NOMO-1 (cell line): Measurements from ENCODE around the gene ANKH.

Experiments used
- DNase-seq, 2 experiments: peaks; one replicate each; lab custom pipeline; 2025; ENCODE audit not compliant: unreplicated experiment in 2 of 2; lab: John Stamatoyannopoulos, UW

Gene ANKH

DNA sequence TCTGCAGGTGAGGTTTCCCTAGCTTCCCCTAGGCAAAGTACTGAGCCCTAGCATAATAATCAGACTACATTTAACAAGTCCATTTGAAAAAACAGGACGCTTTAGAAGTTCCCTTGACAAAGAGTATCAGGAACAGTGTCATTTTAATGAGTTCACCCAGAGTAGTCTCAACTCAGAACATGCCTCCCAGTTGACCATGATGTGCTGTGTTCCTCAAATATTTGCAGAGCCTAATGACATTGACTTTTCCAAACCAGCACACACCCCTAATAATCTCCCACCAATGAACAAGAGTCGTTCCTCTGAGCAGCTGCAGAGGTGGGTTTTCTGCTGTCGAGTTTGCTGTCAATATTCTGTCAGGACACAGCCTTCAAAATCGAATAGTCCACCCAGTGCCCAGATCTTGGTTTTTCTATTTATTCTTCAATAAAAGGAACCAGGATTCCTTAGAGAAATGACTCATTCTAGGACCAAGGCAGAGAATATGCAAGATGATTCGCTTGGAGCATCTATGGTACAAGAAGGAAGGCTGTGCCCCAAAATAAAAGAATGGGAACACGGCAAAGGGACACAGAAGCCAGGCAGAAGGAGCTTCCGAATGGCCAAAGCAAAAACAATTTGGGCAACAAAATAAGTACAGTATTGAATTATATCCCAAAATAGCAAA is 149.5 kb downstream of the ANKH start:
- no peak for DNase-seq

DNA sequence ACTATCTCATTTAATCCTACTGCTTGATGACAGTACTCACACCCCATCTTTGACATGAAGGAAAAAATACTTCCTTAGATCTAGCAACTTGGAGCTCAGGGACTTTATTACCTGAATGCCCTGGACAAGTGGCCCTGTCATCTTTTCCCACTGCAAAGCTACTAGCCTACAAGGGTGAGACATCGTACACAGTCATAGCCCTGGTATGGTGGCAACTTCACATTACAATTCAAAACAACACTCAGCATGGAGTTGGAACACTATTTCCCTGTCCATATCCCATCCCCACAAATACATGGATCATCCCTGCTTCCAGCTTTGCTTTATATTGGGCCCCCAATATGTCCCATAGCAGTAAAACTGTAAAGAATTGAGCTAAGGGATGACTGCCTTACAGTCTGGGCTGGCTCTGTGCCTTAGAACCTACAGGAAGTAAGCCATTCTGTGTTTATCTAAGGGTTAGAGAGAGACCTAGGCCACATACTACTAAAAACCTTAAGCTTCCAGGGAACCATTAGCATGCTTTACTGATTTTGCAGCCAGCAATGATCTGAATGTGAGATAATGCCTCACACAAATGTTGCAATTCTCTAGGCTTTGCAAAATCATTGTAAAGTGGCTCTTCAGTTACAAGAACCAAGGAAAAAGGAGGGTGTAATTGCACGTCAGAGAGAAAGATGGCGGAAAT is 151.2 kb downstream of the ANKH start:
- DNase-seq = no peak

DNA sequence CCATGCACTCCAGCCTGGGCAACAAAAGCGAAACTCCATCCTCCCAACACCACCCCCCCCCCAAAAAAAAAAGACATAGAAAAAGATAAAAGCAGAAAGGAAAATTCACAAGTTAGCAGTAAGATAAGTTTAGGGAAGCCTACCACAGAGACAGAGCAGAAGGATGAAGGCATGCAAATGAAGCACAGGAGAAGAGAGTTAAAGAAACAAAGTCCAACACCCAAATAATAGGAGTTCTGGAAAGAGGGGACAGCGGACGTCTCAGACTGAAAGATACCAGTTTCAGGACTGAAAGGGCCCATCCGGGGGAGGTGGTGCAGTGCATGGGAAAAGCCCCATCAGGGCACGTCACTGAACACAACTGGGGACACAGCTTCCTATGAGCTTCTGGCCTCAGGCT is 152.8 kb downstream of the ANKH start:
- no peak for DNase-seq

DNA sequence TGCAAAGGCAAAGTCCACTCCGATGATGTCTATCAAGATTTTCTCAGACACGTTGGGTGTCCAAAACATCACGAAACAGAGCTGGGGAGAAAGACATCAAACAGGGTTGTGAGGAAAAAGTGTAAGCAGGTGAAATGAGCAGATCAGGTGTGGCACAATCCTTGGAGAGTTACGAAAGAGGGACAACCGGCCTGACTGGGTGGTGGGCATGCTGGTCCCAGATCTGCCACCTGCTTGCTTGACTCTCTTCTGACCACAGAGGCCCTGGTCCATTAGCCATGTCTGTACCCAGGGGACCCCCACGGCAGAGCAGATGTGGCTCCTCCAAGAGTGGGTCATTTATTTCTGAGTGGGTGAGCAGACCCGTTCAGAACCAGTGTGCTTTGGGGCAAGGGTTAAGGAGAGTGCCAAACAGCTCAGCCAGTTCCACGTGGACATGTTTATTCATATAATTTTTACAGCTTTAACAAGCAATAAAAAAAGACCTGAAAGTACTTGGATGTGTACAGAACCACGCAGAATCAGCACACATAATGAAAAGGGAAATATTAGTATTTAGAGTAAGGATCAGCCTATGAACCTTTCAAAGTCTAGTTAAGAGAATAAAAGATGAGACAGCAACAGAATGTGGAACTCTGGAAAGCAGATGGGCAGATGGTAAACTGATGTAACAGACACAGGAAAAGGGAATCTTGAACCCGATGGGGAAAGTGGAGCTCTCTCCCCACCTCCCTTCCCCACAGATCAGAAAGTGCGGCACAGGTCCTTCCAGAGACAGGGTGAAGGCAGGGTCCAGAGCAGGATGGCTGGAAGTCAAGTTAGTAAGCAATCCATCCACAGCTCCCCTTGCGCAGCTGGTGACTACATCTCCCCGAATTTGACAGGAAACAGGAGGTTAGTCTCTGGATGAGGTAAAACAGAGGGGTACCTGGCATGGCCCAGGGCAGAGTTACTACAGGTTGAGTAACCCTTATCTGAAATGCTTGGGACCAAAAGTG is 154.5 kb downstream of the ANKH start:
- DNase-seq = no peak

DNA sequence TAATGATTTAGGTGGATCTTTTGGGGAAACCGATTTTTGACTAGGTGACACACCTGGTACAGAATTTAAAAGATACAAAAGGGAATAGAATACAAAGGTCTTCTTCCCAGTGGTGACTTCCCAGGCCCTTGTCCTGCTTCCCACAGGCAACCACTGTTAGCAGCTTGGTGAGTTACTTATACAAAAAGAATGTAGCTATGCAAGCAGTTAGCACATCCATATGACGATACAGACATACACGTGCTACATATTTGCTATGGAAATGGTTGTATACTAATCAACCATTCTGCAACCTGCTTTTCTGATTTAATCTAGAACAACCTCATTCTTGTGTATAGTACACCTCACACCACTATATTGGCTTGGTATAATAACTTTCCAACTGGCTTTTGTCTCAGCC is 156.1 kb downstream of the ANKH start:
- DNase-seq = no peak

DNA sequence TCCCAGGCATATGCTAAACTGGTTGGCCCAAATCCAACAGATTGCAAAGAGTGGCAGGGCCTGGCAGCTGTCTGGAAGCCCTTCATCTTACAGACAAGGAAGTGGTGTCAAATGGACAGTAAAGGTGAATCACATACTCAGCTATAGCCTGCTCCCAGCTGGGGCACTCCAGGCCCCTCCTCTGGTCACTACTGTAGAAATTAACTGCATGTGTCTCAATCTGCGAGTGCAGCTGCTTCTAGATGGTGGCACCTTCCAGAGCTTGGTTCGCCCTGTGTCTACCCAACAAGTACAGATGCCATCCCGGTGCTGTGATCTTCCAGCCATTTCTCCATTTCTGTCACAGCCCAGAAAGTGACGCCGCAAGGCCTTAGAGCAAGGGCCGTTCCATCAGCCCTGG is 156.9 kb downstream of the ANKH start:
- DNase-seq = no peak

DNA sequence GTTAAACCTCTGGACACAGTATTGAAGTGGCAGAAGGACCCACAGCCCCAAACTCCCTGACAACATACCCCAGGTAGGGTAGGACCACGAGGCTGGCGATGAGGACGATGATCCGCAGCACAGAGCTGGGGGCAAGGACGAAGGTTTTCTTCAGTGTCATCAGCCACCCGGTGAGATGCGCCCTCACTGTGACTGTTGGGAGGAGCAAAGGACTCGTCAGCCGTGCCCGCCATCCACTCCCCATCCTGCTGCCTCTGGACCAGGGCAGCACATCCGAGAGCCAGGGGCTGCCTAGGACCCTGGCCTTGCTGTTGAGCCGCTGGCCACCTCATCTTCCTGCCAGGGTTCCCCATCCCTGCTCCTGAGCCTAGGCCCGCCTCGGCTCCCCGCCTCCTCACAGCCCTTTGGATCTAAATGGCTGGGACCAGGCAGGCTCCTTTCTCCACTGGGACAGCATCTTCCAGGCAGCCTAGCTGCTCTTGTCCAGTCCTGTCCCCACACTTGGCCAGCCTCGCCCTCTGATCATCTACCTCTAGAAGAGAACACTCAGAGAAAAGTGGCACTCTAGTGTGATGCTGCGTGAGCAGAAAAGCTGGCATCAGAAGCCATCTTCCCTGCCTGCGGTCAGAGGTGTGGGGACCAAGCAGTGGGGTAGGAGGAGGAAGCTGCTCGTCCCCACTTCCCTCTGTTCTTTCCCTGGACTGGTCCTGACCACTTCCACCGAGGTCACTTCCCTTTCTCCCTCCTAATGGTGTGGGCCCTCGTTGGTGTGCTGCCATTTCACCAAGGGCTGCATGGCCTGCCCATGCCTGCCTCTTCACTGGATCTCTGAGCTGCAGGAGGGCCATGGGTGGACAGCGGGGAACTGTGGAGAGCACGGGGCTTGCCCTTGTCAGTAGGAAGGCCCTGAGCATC is 157.8 kb downstream of the ANKH start:
- no peak for DNase-seq

DNA sequence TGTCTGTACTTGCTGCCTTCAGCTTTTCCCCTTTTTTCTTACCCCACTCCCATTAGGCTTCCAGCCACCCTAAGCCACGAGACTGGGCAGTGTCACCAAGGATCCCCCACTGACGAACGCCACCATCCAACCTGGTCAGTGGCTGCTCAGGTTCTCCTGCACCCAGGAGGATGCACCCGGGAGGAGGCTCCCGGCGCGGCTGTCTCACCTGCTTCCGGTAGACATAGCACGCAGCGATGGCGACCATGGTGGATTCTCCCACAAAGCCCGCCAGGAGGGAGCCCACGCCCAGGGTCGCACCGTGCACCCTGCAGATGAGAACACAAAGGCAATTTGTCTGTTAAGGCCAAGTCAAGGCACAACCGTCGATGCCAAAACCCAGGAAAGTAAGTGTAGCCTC is 158.9 kb downstream of the ANKH start:
- DNase-seq = no peak

DNA sequence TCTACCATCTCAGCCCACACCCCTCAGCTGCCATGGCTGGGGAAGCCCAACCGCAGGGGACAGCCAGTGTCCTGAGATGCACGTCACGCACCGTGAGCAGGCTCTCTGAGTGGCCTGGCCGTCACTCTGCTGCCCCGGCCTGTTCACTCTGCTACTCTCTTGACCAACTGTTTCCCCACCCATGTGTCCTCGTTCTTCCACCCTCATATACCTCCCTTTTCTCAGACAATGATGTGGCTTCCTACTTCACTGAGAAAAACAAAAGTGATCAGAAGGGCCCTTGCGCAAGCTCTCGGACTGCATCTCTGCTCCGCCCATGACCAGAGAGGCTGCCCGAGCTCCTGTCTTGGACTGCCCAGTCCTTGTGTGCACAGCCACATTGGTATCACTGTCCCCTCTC is 159.4 kb downstream of the ANKH start:
- no peak for DNase-seq

DNA sequence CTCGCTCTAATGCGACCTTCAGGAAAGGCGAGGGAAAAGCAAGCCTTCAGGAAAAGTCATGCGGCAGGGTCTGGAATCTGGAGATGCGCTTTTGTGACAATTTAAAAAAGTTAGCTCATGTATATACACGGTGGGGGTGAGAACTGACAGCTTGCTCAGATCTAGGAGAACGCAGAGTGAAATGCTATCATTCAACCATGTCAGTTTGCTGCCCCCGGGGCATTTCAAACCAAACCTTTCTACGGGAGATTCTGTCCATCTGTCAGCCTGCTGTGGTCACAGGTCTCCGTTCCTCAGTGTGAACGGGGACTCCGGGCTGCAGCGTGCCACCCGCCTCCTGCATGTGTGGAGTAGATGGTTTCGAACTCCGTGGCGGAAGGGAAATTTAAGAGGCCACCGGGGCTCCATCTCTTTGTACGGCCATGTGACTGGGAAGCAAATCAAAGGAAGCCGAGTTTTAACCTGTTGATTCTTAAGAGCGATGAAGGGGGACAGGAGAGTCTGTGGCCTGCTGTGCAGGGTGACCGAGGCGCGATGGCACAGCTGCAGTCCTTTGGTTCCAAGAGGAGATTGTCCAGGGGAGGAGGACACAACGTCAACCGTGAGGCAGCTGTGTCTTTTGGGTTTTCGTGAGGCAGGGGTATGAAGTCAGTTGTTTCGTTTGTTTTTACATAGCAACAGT is 161.1 kb downstream of the ANKH start:
- DNase-seq = no peak

DNA sequence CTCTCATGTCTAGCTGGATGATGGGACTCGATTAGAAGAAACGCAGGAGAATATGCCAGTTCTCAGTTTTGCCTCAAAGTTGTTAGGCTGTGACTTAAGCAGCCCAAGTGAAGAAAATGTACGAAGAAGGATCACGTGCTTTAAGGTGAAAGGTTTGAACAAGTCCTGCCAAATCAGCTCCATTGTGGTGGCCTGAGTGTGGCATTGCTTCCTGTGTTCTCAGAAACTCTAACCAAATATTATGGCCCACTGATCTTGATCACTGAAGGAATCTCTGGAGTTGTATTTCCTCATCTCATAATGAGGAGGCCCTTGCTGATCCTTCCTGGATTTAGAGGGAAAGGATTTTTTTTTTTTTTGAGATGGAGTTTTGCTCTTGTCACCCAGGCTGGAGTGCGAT is 163.0 kb downstream of the ANKH start:
- DNase-seq = no peak

DNA sequence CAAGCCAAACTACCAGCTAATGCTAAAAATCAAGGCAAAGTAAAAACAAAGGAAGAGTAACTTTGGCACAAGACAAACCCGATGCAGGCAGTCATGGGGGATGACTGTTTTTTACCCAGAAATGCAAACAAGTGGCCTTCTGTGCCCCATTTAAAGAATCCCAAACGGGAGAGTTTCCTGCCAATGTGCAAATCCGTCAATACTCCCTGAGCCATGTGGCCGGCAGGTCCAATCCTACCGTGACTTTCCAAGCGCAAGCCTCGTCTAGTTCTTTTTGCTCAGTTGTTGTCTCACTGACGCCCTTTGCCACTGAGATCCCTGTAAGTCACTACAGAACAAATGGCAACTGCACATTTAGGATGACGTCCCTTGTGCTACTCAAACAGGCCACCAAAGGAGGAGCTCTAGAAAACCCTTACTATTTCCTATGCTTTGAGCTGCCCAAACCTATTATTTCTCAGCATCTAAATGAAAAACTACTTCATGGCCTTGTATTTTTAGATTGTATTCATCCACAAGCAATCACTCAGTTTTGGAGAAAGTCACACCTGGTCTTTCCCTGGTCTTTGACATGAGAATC is 163.7 kb downstream of the ANKH start:
- no peak for DNase-seq

DNA sequence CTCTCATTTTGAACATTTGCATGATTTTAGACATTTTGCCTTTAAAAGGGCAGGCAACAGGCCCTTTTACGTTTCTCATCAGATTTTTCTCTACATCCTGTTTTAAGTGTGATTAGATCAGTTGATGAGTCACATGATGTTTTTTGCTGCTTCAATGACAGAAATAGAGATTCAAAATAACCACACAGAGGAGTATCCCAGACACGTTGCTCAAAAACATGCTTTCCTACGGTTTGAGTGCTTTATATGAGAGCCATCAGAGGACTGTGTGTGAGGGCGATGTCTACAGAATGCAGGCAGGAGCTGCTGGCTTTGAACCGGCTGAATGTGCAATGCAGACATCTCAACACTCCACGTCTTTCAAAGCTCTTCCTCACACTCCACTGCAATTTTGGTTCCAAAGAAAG is 165.0 kb downstream of the ANKH start:
- peak; percentile 20 to 57 for DNase-seq

DNA sequence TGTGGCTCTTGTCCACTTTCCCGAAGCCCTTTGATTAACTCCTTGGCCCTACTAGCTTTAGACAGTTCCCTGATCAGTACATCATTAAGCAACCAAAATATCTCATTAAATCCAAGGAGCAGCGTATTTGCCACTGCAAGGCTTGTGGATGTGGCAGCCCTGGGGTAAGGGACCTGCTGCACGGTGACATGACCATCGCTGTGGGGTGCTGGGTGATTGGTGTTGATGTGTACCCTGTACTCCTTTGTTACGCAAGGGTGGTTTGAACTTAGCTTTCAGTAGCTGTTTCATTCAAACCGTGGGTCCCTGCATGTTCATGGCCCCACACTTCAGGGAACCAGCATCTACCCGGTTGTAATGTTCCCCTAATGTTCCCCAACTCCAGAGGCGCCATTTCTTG is 166.0 kb downstream of the ANKH start:
- DNase-seq = no peak

DNA sequence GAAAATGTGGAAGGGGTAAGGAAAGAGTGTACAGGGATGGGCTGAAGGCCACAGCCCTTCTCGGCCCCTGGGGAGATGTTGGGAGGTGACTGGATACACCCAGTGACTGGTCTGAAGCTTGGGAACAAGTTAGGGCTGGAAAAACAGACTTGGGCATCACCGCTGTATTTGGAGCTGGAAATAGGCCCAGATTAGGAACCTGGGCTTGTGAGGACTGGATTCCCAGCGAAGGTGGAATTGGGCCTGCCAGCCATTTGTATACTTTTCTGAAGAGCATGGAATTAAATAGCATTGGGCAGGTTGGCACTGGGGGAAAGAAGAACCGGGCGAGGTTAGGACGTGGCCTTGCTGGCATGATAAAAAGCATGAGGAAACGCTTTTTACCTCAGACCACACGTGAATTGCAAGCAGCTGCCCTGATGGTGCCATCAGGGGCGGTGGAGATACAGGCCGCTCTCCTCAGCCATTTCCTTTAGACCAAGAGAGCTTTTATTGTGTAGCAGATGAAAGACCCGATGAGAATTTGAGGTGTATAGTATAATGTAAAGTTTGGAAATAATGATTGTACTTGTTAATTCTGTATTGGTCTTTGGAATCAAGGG is 169.2 kb downstream of the ANKH start:
- no peak for DNase-seq

DNA sequence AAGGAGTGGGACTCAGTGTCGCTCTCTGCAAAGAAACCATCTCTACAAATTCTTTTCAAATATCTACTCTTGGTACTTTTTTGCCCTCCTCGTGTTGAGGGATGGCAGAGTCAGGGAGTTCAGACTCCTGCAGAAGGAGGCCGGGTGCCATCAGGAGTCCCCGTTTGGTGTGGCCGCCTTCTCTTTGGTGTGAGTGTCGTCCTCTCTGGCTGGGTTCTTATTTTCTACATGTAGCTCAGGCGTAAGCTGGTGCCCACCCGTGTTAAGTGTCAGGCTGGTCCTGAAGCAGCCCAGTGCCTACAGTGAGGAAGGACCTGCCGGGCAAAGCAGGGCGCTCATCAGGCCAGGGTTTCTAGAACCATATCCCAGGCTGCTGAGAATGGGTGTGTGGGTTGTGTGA is 170.0 kb downstream of the ANKH start:
- DNase-seq = no peak

DNA sequence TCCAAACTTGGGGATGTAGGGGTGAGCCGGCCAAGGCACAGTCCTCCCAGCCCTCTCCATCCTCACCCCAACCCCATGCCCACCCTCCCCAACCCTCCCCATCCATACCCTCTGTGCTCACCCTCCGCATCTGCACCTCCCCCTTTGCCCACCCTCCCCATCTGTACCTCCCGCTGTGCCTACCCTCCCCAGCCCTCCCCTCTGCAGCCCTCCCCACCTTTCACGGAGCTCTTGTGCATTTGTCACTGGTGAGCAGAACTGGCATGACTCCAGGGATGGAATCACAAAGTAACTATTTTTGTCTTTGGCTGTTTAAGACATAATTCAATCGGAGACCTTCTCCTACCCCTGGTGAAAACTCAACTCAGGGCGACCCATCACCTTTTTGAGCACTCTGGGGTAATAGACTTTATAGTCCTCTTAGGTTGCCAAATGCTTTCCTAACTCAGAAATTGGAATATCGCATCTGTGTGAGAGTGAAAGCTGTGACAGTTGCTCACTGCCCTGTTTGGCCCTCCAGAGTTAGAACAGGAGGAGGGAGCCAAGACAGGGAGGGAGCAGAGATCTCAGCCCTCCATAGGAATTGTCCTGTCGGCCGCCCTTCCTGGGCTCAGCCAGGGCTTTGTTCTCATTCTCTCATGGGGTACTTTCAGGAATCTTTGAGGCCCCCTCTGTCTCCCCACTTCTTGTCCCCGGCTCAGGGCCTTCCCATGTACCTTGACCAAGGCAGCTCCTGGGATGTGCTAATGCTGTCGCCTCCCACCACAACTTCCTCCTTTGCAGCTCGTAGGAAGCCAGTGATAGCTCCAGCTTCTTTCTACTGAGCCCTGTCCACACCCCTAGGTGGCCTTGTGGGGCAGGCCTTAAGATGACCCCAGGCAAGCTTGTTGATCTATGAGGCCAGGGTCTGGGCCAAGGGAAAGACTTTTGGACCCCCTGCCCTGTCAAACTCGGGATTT is 170.8 kb downstream of the ANKH start:
- DNase-seq = peak; percentile 85 to 92

DNA sequence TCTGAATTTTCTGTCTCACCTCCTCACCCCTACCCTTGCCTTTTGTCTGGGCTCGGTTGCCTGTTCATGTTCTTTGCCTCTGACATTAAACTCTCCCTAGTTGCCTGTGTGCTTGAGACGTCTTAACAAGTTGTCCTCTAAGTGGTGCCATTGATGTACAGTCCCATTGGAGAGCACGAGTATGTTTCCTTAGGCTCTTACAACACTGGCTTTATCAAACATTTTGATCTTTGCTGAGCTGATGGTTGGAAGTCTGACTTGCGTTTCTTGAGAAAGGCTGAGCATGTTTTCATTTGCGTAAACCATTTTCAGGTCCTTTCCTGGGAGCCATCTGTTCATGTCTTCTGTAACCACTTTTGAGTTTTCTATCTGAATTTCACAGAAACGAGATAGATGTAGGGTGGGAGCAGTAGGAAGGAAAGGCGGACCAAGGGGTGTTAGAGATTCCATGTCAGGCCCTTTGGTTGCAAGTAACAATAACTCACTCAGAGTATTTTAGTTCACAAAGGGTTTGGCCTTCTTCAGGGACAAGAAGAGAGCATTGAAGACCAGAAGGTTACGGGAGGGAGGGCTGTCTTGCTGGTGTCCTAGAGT is 171.7 kb downstream of the ANKH start:
- DNase-seq = no peak
